Measurements from ENCODE around the gene SPATA31A7. TPM values are rescaled to one million over a fixed set of nuclear protein-coding genes. Genes with fewer than 3 reads are reported as not detected.

The SPATA31A7 gene
- total RNA-seq = not detected in 2 replicates

GRCh38 chr9:61189736-61190135 lies at the start of gene SPATA31A7:
Gene SPATA31A7 (plus strand): TSS chr9:61190036. CDS start chr9:61190065, 29 bp downstream.

